GOT3 (cell line): Measurements from ENCODE around the gene TNFSF13B.

Source experiments
- DNase-seq: peaks from one replicate; lab custom pipeline; 2025; ENCODE audit warnings: mixed read lengths; lab: John Stamatoyannopoulos, UW

TNFSF13B gene

GRCh38 chr13:108346376-108346775, 76.9 kb downstream of the TNFSF13B start:
- no peak for DNase-seq

- no peak for DNase-seq
These were observed 79.8 kb downstream of the TNFSF13B start for GRCh38 chr13:108349269-108349668.

DNA sequence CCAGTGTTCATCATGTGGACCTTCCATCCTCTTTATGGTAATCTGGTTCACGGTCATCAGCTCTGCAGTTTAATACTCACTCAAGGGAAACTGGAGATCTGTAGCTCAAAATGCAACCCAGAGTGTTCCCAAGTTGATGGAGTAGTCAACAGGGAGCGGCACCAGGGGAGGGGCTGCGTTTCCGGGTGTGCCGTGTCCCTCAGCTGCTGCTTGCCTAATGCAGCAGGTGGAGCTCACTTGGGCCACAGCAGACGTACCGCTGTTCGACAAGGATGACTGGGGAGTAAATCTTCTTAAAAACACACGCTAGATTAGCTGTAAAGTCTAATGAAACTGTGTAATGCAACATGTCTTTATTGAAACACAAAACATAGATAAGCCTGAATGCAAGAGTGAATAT, 81.1 kb downstream of the TNFSF13B start:
- DNase-seq: no peak

GRCh38 chr13:108352599-108352998, 83.1 kb downstream of the TNFSF13B start:
- DNase-seq: no peak

DNA sequence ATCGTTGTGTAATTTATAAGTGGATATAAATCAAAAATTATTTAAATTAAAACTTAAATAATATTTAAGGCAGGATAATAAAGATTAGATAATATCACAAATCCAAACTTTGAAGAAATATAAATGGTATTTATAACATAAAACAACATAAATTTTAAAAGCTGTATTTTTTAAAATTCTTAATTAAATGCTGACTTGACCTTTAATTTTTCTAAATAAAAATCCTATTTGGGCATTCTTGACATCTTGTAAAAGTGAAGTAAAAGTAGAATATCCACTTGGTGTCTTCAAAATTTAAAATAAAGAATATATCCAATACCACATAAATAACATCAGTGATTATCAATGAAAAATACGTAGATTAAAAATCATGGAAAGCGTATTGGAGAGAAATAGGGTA, 87.7 kb downstream of the TNFSF13B start:
- DNase-seq: no peak
